HG02970 (cell line): ENCODE results near the gene REPIN1.

Source experiments
- ATAC-seq: cut with Tn5 transposase; IDR thresholded peaks from one replicate; pipeline ENCODE4 v1.9.1; 2021; ENCODE audit warnings: mild to moderate bottlenecking, moderate library complexity, moderate number of reproducible peaks; ENCODE audit not compliant: unreplicated experiment, low FRiP score

REPIN1 gene

DNA sequence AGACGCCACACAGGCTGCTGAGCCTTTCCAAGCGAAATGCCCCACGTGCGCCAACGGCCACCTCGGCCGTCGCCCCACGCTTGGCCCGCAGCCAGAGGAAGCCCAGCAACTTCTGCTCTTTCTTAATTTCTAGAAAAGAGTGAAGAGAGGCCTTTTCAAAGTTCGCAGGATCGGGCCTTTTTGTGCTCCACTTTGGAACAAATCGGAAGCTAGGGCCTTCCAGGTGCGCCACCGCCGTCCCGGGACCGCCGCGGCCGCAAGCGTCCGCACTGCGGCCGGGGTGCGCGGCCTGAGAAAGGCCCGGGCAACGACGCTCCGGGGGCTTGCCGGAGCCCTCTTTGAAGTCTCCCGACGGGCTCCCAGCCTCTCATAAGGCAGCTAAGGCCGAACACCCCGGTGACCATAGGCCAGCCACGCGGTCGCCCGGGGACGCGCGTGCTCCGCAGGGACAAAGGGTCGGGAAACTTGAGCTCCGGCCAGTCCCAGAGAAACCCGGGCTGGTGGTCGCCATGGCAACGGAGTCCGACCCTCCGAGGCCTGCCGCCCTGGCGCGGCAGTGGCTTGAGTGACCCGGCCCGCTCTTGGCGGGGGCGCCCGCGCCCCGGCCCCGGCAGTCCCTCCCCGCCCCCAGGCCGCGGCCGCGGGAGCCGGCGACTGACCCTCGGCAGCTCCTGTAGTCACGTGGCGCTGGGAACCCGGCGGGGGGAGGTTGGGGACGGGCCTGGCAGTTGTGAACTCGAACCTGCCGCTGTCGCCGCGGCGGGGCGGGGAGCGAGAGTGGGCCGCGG lies at the start of gene REPIN1:
TSS of gene REPIN1 (plus strand) at position 727 of the 788 bp plus-strand sequence. CDS start 890 bp downstream, outside the sequence.
- ATAC-seq = peak; percentile 68

- ATAC-seq = no peak
Observed at GRCh38 chr7:150321788-150322113, 46.9 kb upstream of the REPIN1 start.

DNA sequence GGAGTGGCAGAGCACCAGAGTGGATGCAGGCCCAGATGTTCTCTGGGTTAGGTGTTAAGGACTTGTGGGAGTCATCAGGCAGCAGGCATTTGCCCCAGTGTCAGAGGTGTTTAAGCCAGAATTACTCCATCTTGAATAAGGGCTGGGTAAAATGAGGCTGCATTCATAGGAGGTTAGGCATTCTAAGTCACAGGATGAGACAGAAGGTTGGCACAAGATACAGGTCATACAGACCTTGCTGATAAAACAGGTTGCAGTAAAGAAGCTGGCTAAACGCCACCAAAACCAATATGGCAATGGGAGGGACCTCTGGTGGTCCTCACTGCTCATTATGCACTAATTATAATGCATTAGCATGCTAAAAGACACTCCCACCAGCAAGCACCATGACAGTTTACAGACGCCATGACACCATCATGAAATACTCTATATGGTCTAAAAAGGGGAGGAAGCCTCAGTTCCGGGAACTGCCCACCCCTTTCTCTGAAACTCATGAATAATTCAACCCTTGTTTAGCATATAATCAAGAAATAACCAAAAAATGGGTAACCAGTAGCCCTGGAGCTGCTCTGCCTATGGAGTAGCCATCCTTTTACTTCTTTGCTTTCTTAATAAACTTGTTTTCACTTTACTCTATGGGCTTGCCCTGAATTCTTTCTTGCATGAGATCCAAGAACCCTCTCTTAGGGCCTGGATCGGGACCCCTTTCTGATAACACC lies 46.3 kb upstream of the REPIN1 start:
- no peak for ATAC-seq

GRCh38 chr7:150322833-150323681 lies 45.6 kb upstream of the REPIN1 start, which contains the start of the genes ACTR3C and LRRC61:
Gene ACTR3C (minus strand): TSS chr7:150323545. CDS start chr7:150295296, 28,249 bp downstream.
Gene LRRC61 (plus strand): TSS chr7:150323355. CDS start chr7:150336862, 13,507 bp downstream.
- peak; percentile 72 for ATAC-seq

DNA sequence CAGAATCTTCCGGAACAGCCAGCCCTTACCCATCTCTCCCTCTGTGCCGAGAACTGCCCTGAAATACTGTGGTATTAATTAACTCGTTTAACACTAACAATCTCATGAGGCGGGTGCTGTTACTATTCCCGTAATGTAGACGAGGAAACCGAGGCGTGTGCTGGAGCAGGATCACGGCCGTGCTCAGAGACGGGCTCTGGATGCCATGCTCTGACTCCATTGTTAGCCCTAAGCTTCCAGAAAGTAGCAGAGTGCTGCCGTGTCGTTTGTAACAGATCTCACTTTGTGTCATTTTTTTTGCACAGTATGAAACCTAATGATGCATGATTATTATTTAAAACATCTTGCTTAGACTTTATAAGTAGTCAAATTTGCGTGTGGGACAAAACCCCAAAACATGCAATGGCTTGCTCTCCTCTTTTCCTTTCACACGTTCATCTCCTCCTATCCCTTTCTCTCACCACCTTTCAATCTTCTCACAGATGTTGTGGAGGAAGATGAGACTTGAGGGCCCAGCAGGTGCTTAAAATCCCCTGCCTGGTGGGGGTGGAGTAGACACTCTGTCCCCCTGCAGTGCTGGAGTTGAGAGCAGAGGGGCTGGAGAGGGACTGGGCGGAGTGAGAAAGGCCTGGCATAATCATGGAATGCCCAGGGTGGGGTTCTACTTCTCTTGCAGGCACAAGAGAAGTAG lies 44.8 kb upstream of the REPIN1 start:
- no peak for ATAC-seq

DNA sequence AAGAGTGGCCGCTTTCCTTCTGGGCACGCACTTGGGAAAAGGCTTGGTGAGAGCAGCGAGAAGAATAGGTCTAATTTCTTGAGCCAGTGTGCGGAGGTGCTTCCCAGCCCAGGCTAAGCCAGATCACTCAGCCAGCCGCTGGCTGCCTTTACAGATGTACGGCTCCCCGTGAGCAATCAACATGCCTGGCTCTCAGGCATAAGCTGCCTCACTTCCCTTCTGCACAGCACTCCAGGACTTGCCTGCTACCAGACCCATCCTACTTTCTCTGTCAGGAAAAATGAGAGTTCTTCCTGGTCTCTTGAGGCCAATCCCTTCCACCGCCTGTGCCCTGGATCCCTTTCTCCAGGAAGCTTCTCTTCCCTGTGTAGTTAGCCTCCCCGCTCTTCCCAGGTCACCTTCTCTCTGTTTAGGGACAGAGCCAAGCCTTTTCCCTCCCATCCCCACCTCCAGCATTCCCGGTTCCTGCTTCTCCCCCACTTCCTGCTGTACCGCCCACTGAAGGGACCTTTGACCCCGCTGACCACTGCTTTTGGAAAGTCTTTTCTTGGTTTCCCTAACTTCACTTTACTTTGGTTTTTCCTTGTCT lies 44.2 kb upstream of the REPIN1 start:
- no peak for ATAC-seq

DNA sequence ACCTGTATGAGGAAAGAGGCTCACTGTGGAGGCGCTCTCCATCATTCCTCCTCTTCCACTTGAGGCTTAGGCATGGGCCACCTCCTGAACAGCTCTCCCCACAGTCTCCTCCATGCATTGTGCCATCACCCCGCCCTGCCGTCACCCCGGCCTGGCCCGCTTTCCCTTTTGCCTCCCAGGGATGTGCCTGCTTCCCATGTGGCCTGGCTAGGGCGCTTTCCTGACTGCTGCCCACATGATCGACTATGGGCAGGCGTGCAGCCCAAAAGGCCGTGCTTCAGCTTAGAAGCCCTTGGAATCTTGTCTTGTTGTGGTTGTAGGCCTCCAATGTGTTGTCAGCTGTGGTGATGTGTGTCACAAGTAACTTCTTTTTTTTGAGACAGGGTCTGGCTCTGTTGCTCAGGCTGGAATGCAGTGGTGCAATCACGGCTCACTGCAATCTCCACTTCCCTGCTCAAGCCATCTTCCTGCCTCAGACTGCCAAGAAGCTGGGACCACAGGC lies 43.5 kb upstream of the REPIN1 start:
- no peak for ATAC-seq

DNA sequence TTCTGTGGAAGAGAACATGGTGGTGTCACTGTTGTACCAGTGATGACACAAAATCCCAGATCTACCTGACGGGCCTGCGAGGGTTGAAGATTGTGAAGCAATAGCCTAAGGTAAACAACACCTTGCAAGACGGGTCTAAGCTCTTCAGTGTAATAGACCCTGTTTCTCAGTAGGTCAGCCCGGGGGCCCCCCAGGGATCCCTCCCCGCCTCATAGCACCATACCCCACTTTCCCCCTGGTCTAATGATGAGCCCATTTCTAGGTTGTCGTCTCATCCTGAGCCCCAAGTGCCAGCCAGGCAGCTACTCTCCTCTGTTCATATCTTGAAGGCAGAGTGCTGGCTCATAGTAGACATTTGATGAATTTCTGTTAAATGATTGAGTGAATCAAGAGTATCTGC lies 42.7 kb upstream of the REPIN1 start:
- no peak for ATAC-seq

- no peak for ATAC-seq
Observed at GRCh38 chr7:150326657-150327268, 41.9 kb upstream of the REPIN1 start.

DNA sequence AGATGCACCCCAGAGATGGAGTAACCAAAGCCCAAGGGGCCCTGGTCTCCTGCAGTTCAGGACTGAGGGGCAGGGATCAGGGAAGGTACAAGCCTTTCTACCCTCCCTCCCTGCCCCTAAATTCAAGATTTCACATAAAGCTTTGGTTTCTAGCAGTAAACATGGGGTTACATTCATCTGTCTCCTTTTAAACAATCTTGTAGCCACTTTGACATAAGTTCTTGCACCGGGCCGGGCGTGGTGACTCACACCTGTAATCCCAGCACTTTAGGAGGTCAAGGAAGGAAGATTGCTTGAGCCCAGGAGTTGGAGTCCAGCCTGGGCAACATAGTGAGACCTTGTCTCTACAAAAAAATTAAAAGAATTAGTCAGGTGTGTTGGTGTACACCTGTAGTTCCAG lies 41.3 kb upstream of the REPIN1 start:
- no peak for ATAC-seq

- ATAC-seq = no peak
Observed at GRCh38 chr7:150329331-150330120, 39.1 kb upstream of the REPIN1 start.

- no peak for ATAC-seq
Observed at GRCh38 chr7:150330211-150330885, 38.3 kb upstream of the REPIN1 start.

GRCh38 chr7:150332852-150333635 lies 35.6 kb upstream of the REPIN1 start:
- no peak for ATAC-seq

DNA sequence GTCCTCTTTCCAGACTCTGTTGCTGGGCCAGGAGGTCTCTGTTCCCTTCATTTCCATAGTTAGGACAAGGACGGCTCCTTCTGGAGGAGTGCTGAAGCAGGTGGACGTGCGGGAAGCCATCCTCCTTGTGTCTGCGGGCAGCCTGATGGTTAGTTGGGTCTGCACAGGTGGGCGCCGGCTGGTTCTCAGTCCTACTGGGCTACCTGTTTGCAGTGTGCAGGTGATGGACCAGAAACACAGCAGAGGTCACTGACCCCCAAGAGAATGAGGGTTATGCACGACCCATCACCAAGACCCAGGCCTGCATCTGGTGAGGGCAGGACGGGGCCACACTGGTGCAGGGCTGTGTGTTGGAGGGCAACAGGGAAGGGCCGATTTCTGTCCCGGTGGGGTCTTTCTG lies 35.0 kb upstream of the REPIN1 start:
- ATAC-seq = no peak

- ATAC-seq = no peak
Observed at GRCh38 chr7:150334108-150334507, 34.5 kb upstream of the REPIN1 start.

DNA sequence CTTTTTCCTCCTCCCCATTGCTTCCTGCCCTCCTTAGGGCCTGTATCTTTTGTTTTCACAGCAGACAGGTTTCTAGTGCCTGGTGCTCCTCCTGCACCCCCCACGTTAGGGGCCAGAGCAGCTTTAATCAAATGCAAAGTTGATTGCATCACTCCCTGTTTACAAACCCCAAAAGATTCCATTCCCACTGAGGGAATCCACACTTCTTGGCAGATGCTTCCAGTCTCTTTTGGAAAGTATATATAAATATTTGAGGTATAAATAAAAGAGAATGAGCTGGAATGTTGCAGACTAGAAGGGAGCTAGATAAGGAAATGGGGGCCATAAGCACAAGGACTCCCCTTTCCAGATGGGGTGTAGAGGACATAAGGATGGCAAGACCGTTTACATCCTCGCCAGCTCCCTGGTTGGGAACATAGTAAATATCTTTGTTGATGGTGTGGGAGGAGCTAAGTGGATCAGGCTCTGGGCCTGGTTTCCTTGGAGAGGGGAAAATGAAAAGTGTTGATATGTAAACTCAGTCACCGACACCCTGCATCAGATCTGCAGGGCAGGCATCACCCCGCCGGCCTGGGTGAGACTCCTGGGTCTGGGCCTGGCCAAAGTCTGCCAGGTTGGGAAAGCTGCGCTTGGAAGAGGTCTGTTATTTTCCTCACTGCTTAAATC lies 33.4 kb upstream of the REPIN1 start:
- ATAC-seq = no peak

GRCh38 chr7:150335774-150336112 lies 32.9 kb upstream of the REPIN1 start:
- no peak for ATAC-seq
